ENCODE results near the gene GALNT9. TPM values are rescaled to one million over a fixed set of nuclear protein-coding genes. Genes with fewer than 3 reads are reported as not detected.

Gene GALNT9
- total RNA-seq, 4 donors from 2014 or later, result not detected

- Histone ChIP-seq H3K36me3 (no peaks in the 10 kb centered on the region), H3K27ac (no peak overlapping the region), H3K4me3 (no peak overlapping the region), H3K4me1 (no peaks in the 10 kb centered on the region), H3K9me3 (peaks cover 0 to 31% (median 8%) of the 10 kb centered on the region in 3 donors), H3K27me3 (peaks cover 0 to 60% (median 0%) of the 10 kb centered on the region in 4 donors)
- TF ChIP-seq CTCF (IDR thresholded peaks at IDR 0.05), result no peak
- TF ChIP-seq POLR2A (IDR thresholded peaks at IDR 0.05), result no peak
- WGBS, 2 donors, result 79 to 83% methylated on average over 2 to 3 of the region's 6 CpGs
- intact Hi-C loops (cut with DNase I), result no loop called here
- DNase-seq, result no peak
These were observed 16.9 kb downstream of the GALNT9 start for GRCh38 chr12:132312516-132312915.

- Histone ChIP-seq H3K27me3 (peaks cover 0 to 49% (median 0%) of the 10 kb centered on the region in 4 donors), H3K4me3 (no peak overlapping the region), H3K27ac (no peak overlapping the region), H3K36me3 (no peaks in the 10 kb centered on the region), H3K4me1 (no peaks in the 10 kb centered on the region), H3K9me3 (peaks cover 0 to 36% (median 8%) of the 10 kb centered on the region in 3 donors)
- no peak for TF ChIP-seq POLR2A (IDR thresholded peaks at IDR 0.05)
- TF ChIP-seq CTCF (IDR thresholded peaks at IDR 0.05), result no peak
- intact Hi-C loops (cut with DNase I), result no loop called here
- no peak for DNase-seq
- 80 to 81% methylated on average over 13 to 16 of the region's 17 CpGs for WGBS, 2 donors
These were observed 18.0 kb downstream of the GALNT9 start for GRCh38 chr12:132311201-132311915.

GRCh38 chr12:132310181-132311040 lies 19.0 kb downstream of the GALNT9 start:
- no peak for DNase-seq
- 64 to 65% methylated on average over 17 of the region's 33 CpGs for WGBS, 2 donors

GRCh38 chr12:132309596-132310086 lies 19.7 kb downstream of the GALNT9 start:
- Histone ChIP-seq H3K27ac (no peak overlapping the region), H3K9me3 (peaks cover 0 to 46% (median 8%) of the 10 kb centered on the region in 3 donors), H3K36me3 (no peaks in the 10 kb centered on the region), H3K4me1 (no peaks in the 10 kb centered on the region), H3K4me3 (no peak overlapping the region), H3K27me3 (peaks cover 0 to 31% (median 0%) of the 10 kb centered on the region in 4 donors)
- intact Hi-C loops (cut with DNase I), result no loop called here
- TF ChIP-seq CTCF (IDR thresholded peaks at IDR 0.05), result no peak
- TF ChIP-seq POLR2A (IDR thresholded peaks at IDR 0.05), result no peak
- no peak for DNase-seq
- 81 to 86% methylated on average over 6 to 9 of the region's 21 CpGs for WGBS, 2 donors

More at GRCh38 chr12:132310181-132311040, 19.0 kb downstream of the GALNT9 start:
- Histone ChIP-seq H3K36me3 (no peaks in the 10 kb centered on the region), H3K27me3 (peaks cover 0 to 39% (median 0%) of the 10 kb centered on the region in 4 donors), H3K27ac (no peak overlapping the region), H3K4me3 (no peak overlapping the region), H3K9me3 (peaks cover 0 to 46% (median 8%) of the 10 kb centered on the region in 3 donors), H3K4me1 (no peaks in the 10 kb centered on the region)
- TF ChIP-seq CTCF (IDR thresholded peaks at IDR 0.05) (no peak), POLR2A (IDR thresholded peaks at IDR 0.05) (no peak)
- intact Hi-C loops (cut with DNase I), result no loop called here
